Measurements from ENCODE around the gene CLIP1.

CLIP1 gene

GRCh38 chr12:122238861-122239260, 183.6 kb downstream of the CLIP1 start:
- no peak for DNase-seq

- no peak for DNase-seq
Observed at GRCh38 chr12:122235741-122236140, 186.7 kb downstream of the CLIP1 start.

GRCh38 chr12:122232691-122233090, 189.8 kb downstream of the CLIP1 start:
- DNase-seq: no peak

- no peak for DNase-seq
Observed at GRCh38 chr12:122230798-122231197, 191.7 kb downstream of the CLIP1 start.

- no peak for DNase-seq
Observed at GRCh38 chr12:122228092-122228491, 194.4 kb downstream of the CLIP1 start.

GRCh38 chr12:122227341-122227740, 195.1 kb downstream of the CLIP1 start:
- no peak for DNase-seq

- no peak for DNase-seq
Observed at GRCh38 chr12:122226366-122227125, 195.9 kb downstream of the CLIP1 start.

- peak; percentile 100 for DNase-seq
Observed at GRCh38 chr12:122225683-122226365, 196.6 kb downstream of the CLIP1 start, which contains the start of gene DIABLO. Gene DIABLO, minus strand, starts transcription at chr12:122226052. Its CDS starts 38 bp downstream, at chr12:122226014.
